GM04503 (cell line): ENCODE measurements around the gene AUTS2.
"Not testable (repeated sequence)": the region's sequence is repeated elsewhere in the genome, so short reads cannot be mapped to it uniquely, and the experiment has no call there.

Experiments
- DNase-seq: peaks from one replicate; pipeline ENCODE4 v3.0.0-alpha.2; 2012; ENCODE audit warnings: low read depth

The AUTS2 gene

GRCh38 chr7:70634610-70635068, 1036.4 kb downstream of the AUTS2 start:
- peak; percentile 55 for DNase-seq

GRCh38 chr7:70635633-70636032, 1037.4 kb downstream of the AUTS2 start:
- no peak for DNase-seq

- no peak for DNase-seq
Observed at GRCh38 chr7:70636169-70636568, 1037.9 kb downstream of the AUTS2 start.

- no peak for DNase-seq
Observed at GRCh38 chr7:70637726-70638125, 1039.5 kb downstream of the AUTS2 start.

- no peak for DNase-seq
Observed at GRCh38 chr7:70638158-70639107, 1040.2 kb downstream of the AUTS2 start.

- peak; percentile 35 for DNase-seq
Observed at GRCh38 chr7:70640266-70640833, 1042.1 kb downstream of the AUTS2 start.

- no peak for DNase-seq
Observed at GRCh38 chr7:70641882-70642281, 1043.6 kb downstream of the AUTS2 start.

- no peak for DNase-seq
Observed at GRCh38 chr7:70645279-70645678, 1047.0 kb downstream of the AUTS2 start.

GRCh38 chr7:70645876-70646351, 1047.6 kb downstream of the AUTS2 start:
- DNase-seq: no peak

GRCh38 chr7:70646536-70647248, 1048.4 kb downstream of the AUTS2 start:
- DNase-seq: no peak

GRCh38 chr7:70647801-70648498, 1049.7 kb downstream of the AUTS2 start:
- no peak for DNase-seq

- not testable (repeated sequence) for DNase-seq
Observed at GRCh38 chr7:70648499-70648861, 1050.2 kb downstream of the AUTS2 start.

GRCh38 chr7:70649323-70649722, 1051.0 kb downstream of the AUTS2 start:
- DNase-seq: no peak

- no peak for DNase-seq
Observed at GRCh38 chr7:70654146-70654545, 1055.9 kb downstream of the AUTS2 start.

- no peak for DNase-seq
Observed at GRCh38 chr7:70654979-70655378, 1056.7 kb downstream of the AUTS2 start.

- no peak for DNase-seq
Observed at GRCh38 chr7:70655694-70656093, 1057.4 kb downstream of the AUTS2 start.

- no peak for DNase-seq
Observed at GRCh38 chr7:70657571-70657970, 1059.3 kb downstream of the AUTS2 start.

- no peak for DNase-seq
Observed at GRCh38 chr7:70657989-70658632, 1059.8 kb downstream of the AUTS2 start.

GRCh38 chr7:70659263-70659662, 1061.0 kb downstream of the AUTS2 start:
- DNase-seq: no peak

GRCh38 chr7:70660154-70660818, 1062.0 kb downstream of the AUTS2 start:
- DNase-seq: no peak

- DNase-seq: no peak
Observed at GRCh38 chr7:70660819-70661191, 1062.5 kb downstream of the AUTS2 start.
